ENCODE data around the gene USP10. TPM values are rescaled to one million over a fixed set of nuclear protein-coding genes. Genes with fewer than 3 reads are reported as not detected.

Gene USP10
- total RNA-seq, 2 experiments from 2014 or later: 99.3 to 106 TPM

DNA sequence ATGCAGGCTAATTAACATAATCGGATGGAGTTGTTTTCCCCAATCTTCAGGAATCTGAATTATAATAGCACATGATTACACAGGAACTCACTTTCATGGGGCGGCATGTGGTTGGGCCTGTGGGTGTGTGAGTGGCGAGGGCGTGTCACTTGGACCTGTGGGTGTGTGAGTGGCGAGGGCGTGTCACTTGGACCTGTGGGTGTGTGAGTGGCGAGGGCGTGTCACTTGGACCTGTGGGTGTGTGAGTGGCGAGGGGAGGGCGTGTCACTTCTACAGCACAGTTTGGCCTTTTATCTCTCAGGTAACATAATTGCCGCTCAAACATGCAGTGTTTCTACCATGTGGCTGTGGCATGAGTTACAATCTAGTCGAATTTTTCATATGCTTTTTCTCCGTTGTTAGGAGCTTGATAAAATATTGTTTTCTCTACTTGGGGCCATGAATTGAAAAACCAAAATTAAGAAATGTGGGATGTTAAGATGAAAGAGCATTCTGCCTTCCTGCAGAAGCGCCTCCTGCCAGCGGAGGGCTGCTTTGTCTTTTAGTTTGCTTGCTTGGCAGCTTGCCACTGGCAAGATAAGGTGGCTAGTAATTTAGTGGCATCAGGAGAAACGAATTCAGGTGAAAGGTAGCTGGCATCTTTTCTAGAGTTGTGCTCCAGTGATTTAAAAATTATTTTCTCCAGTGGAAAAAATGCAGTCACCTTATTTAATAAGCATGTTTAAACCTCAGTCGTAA lies 36.2 kb downstream of the USP10 start:
- ATAC-seq (ENCODE audit: poor library complexity) (peak; percentile 74), DNase-seq (peak in 13 of 14 experiments; percentile 11 to 77 (median 44))
- Histone ChIP-seq H3K9me3 (ENCODE audit: control insufficient read depth in 1 of 2, insufficient read depth in 1 of 2, low read length in 2 of 2) (no peaks in the 10 kb centered on the region), H3K27ac (ENCODE audit: low read depth in 1 of 2, low read length in 2 of 2) (peak overlapping the region in 1 of 2 donors; percentile 29), H3K36me3 (ENCODE audit: insufficient read depth, low read length) (peaks cover 22% of the 10 kb centered on the region), H3K27me3 (ENCODE audit: control insufficient read depth in 1 of 2, insufficient read depth in 2 of 2, low read length in 2 of 2) (no peaks in the 10 kb centered on the region), H3K4me3 (ENCODE audit: low read length) (no peak overlapping the region), H3K4me1 (ENCODE audit: insufficient read depth, low read length) (peaks cover 37% of the 10 kb centered on the region)
- Mint-ChIP-seq H3K4me3 (peak overlapping the region; percentile 42), H3K27ac (peak overlapping the region; percentile 0), H3K4me1 (ENCODE audit: low read depth) (peaks cover 35% of the 10 kb centered on the region), H3K9me3 (no peaks in the 10 kb centered on the region), H3K27me3 (no peaks in the 10 kb centered on the region), H3K36me3 (ENCODE audit: low read depth) (peaks cover 30% of the 10 kb centered on the region)
- POLR2A ChIA-PET: interaction anchor here (0.7 to 1.0 kb wide), 2 partner anchors 63 to 135 kb away, joined by 3 to 4 read pairs; no protein-coding TSS in a partner anchor
- CTCF ChIA-PET: interaction anchor here (1.0 to 2.9 kb wide), 6 partner anchors 10 to 67 kb away, joined by 4 to 13 read pairs (median 6); no protein-coding TSS in a partner anchor
- TF ChIP-seq, protein P1, sequence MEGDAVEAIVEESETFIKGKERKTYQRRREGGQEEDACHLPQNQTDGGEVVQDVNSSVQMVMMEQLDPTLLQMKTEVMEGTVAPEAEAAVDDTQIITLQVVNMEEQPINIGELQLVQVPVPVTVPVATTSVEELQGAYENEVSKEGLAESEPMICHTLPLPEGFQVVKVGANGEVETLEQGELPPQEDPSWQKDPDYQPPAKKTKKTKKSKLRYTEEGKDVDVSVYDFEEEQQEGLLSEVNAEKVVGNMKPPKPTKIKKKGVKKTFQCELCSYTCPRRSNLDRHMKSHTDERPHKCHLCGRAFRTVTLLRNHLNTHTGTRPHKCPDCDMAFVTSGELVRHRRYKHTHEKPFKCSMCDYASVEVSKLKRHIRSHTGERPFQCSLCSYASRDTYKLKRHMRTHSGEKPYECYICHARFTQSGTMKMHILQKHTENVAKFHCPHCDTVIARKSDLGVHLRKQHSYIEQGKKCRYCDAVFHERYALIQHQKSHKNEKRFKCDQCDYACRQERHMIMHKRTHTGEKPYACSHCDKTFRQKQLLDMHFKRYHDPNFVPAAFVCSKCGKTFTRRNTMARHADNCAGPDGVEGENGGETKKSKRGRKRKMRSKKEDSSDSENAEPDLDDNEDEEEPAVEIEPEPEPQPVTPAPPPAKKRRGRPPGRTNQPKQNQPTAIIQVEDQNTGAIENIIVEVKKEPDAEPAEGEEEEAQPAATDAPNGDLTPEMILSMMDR (IDR thresholded peaks at IDR 0.05): peak; percentile 14
- intact Hi-C loops (cut with DNase I, micrococcal nuclease): no loop called here

DNA sequence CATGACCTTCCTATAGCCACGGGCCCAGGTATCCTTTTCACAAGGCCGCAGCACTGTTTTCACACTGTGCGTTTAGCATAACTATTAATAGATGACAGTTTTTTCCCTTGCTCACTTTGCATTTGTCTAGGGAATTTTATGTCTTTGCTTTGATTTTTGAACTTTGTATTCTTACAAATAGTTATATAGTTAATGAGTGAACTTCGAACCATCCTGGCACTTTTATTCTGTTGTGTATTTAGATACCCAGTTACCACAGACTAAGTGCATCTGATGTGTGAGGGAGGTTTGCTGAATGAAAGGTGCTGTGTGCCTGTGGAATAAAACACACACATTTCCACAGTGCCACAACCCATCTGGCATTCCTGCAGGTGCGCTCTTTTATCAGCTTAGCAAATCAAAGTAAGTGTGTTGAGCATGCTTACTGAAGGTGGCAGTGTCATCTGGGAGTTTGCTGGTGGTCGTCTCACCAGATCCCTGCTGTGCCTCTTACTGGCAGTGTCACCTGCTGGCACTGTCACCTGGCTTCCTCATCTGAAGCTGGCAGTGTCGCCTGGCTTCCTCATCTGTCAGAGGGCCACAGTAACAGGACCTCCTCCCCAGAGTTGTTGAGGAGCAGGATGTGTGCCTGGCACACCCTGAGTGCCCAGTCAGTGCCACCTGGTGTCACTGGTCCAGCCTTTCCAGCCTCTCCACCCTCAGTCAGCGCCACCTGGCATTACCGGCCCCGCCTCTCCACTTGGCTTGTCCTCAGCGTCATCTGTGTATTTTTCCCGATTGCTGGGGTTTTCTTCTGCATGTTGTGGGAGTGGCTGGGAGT lies 37.6 kb downstream of the USP10 start:
- H3K27me3 Mint-ChIP-seq: no peaks in the 10 kb centered on the region
- no peak overlapping the region for H3K4me3 Mint-ChIP-seq
- POLR2A ChIA-PET: interaction anchor here (1.3 kb wide), 1 partner anchor 231 kb away, joined by 4 read pairs; no protein-coding TSS in a partner anchor
- peaks cover 31% of the 10 kb centered on the region for H3K36me3 ChIP-seq (ENCODE audit: insufficient read depth, low read length)
- H3K4me1 ChIP-seq (ENCODE audit: insufficient read depth, low read length): peaks cover 40% of the 10 kb centered on the region
- H3K27me3 ChIP-seq (ENCODE audit: control insufficient read depth in 1 of 2, insufficient read depth in 2 of 2, low read length in 2 of 2): no peaks in the 10 kb centered on the region
- TF ChIP-seq, protein P1 (IDR thresholded peaks at IDR 0.05): no peak
- CTCF ChIA-PET: interaction anchor here (0.6 to 4.2 kb wide), 23 partner anchors 8 to 460 kb away, joined by 3 to 37 read pairs (median 7); no protein-coding TSS in a partner anchor
- peaks cover 34% of the 10 kb centered on the region for H3K4me1 Mint-ChIP-seq (ENCODE audit: low read depth)
- H3K36me3 Mint-ChIP-seq (ENCODE audit: low read depth): peaks cover 41% of the 10 kb centered on the region
- H3K9me3 Mint-ChIP-seq: no peaks in the 10 kb centered on the region
- intact Hi-C loops (cut with DNase I, micrococcal nuclease): no loop called here
- H3K27ac ChIP-seq (ENCODE audit: low read depth in 1 of 2, low read length in 2 of 2): no peak overlapping the region
- ATAC-seq (ENCODE audit: poor library complexity): no peak
- peak overlapping the region; percentile 25 for H3K27ac Mint-ChIP-seq
- H3K9me3 ChIP-seq (ENCODE audit: control insufficient read depth in 1 of 2, insufficient read depth in 1 of 2, low read length in 2 of 2): no peaks in the 10 kb centered on the region
- DNase-seq: peak in 1 of 14 experiments; percentile 29
- H3K4me3 ChIP-seq (ENCODE audit: low read length): no peak overlapping the region

DNA sequence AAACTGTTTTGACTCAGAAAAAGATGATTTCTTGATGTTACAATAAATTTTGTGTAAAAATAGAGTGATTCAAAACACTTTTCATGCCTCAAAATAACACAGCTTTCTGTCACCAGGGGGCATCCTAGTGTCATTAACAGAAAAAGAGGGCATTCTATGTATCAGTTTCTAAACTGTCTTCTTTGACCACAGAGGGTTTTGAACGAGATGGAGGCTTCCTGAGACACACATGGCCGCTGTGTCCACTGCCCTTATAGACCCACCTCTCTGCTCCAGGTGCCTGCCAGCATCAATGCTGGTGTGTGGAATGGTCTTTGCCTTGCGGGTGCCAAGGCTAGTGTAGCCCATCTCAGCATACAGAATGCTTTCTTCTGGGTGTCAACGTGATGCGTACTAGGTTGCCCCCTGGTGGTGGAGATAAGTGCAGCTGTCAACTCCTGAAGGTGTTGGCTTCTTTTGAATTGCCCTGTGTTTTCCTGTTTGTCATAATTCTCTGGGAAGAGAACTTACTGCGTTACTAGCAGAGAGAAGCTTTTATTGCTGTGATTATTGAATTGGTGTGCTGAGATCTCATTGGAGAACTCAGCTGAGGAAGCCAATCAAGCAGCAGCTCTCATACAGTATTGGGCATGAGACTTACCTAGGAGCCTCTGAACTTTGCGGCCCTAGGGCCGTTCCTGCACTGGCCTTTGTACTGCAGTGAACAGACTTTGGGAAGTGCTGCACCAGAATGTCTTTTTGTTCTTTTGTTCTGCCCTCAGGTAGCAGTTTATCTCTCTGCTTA lies 38.6 kb downstream of the USP10 start:
- TF ChIP-seq, protein P1 (IDR thresholded peaks at IDR 0.05): peak; percentile 95
- peaks cover 40% of the 10 kb centered on the region for H3K4me1 ChIP-seq (ENCODE audit: insufficient read depth, low read length)
- no peaks in the 10 kb centered on the region for H3K27me3 ChIP-seq (ENCODE audit: control insufficient read depth in 1 of 2, insufficient read depth in 2 of 2, low read length in 2 of 2)
- H3K4me3 ChIP-seq (ENCODE audit: low read length): no peak overlapping the region
- H3K27ac Mint-ChIP-seq: peak overlapping the region; percentile 25
- H3K4me1 Mint-ChIP-seq (ENCODE audit: low read depth): peaks cover 37% of the 10 kb centered on the region
- no peaks in the 10 kb centered on the region for H3K9me3 Mint-ChIP-seq
- H3K4me3 Mint-ChIP-seq: peak overlapping the region; percentile 3
- no peak overlapping the region for H3K27ac ChIP-seq (ENCODE audit: low read depth in 1 of 2, low read length in 2 of 2)
- no peaks in the 10 kb centered on the region for H3K9me3 ChIP-seq (ENCODE audit: control insufficient read depth in 1 of 2, insufficient read depth in 1 of 2, low read length in 2 of 2)
- ChIA-PET POLR2A (interaction anchor here (0.9 to 1.3 kb wide), 3 partner anchors 121 to 232 kb away, joined by 3 to 4 read pairs (median 3); partner anchors contain the start of gene COTL1), CTCF (interaction anchor here (0.6 to 4.2 kb wide), 32 partner anchors 9 to 461 kb away, joined by 3 to 37 read pairs (median 5); no protein-coding TSS in a partner anchor)
- DNase-seq (peak; percentile 62 to 90 (median 66)), ATAC-seq (ENCODE audit: poor library complexity) (peak; percentile 73)
- peaks cover 32% of the 10 kb centered on the region for H3K36me3 ChIP-seq (ENCODE audit: insufficient read depth, low read length)
- intact Hi-C loops (cut with DNase I, micrococcal nuclease): no loop called here
- H3K27me3 Mint-ChIP-seq: no peaks in the 10 kb centered on the region
- peaks cover 52% of the 10 kb centered on the region for H3K36me3 Mint-ChIP-seq (ENCODE audit: low read depth)
